GM21717 (cell line): Measurements from ENCODE around the gene SASH3.
"Not testable (repeated sequence)": the region's sequence is repeated elsewhere in the genome, so short reads cannot be mapped to it uniquely, and the experiment has no call there.

Experiments used
- ATAC-seq: cut with Tn5 transposase; IDR thresholded peaks from one replicate; pipeline ENCODE4 v1.9.1; 2021; ENCODE audit warnings: mild to moderate bottlenecking, moderate library complexity; ENCODE audit not compliant: unreplicated experiment

SASH3 gene

GRCh38 chrX:129779747-129780146 lies at the start of gene SASH3:
Gene SASH3 (plus strand): TSS chrX:129779949. CDS start chrX:129780098, 149 bp downstream.
- peak; percentile 28 for ATAC-seq

DNA sequence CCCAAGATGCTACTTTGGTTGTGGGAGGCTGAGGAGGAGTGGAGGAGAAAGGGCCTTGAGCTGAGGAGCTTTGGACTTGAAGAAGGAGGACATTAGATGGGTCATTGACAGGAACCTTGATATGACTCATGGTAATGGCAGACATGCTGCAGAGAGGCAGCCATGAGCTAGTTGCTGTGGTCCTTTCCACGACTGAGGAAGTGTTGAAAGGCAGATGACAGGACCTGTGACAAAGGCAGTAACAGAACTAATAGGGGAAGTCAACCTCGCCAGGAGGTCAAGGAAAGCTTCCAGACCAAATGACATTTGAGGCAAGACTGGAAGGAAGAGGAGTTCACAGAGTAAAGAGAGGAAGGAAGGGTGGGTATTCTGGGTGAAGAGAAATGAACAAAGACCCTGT lies 48.5 kb upstream of the SASH3 start:
- no peak for ATAC-seq

DNA sequence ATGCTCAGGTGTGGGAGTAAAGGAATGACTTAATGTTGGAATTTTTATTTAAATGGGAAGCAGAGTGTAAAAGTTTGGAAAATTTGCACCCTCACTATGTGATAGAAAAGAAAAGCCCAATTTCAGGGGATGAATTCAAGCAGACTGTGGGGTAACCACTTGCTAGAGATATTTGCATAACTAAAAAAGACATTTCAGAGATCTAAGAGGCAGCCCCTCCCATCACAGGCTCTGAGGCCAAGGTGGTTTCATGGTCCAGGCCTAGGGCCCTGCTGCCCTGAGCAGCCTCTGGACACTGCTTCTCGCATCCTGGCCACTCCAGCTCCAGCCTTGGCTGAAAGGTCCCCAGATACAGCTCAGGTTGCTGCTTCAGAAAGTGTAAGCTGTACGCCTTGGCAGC lies 46.9 kb upstream of the SASH3 start:
- no peak for ATAC-seq

DNA sequence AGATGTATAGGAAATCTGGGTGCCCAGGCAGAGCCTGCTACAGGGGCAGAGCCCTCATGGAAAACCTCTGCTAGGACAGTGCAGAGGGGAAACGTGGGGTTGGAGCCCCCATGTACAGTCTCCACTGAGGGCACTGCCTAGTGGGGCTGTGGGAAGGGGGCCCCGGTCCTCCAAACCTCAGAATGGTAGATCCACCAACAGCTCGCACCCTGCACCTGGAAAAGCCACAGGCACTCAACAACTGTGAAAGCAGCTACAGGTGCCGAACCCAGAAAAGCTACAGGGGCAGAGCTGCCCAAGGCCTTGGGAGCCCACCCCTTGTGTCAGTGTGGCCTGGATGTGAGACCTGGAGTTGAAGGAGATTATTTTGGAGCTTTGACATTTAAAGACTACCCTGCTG lies 46.4 kb upstream of the SASH3 start:
- ATAC-seq, result no peak

- ATAC-seq, result no peak
Observed at GRCh38 chrX:129736491-129736890, 43.3 kb upstream of the SASH3 start.

DNA sequence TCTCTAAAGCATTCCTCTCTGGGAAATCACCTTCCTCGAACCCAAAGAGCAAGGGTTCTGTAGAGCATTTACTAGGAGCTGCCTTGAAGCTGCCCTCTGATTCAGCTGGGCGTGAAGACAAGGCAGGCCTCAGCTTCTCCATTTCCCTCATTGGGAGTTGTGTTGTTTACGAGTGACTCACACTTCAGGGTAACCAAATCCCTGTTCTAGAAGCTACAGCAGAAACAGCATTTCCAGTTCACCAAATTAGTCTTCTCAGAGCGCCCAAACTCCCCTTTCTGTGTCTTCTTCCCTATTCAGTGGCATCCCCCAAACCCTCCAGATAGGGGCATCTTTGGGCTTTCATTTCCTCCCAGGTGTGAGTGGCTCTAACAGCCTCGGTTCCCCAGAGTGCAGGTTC lies 41.8 kb upstream of the SASH3 start:
- ATAC-seq, result peak; percentile 49

DNA sequence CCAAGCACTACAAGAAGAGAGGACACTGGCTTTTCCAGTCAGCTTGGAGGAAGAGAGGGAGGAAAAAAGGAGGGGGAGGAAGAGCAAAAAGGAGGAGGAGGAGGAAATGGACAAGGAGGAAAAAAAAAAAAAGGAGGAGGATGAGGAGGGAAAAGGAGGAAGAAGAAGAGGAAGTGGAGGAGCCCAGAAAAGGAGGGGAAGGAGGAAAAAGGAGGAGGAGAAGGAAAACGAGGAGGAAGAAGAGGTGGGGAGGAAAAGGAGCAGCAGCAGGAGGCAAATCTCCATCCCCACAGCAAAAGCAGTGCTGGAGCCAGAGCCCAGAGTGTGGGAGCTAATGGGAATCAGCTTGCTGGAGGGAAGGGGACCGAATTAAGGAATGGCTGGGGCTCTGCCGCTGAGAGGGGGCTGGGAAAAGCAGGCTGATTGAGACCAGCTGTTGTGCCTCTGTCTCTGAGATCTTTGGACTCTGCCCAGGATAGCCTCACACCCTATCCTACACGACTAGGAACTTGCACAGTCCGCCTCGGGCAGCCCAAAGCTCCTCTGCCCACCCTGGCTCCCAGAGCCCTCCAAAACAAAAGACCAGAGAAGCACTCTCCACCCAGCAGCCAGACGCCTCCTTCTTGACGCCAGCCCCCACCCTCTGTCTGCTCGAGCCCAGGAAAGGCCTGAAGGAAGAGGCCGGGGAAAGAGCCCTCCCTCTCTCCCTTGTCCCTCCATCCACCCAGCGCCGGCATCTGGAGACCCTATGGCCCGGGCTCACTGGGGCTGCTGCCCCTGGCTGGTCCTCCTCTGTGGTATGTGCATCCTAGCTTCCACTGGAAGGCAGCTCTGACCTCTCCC lies 41.1 kb upstream of the SASH3 start, which contains the start of gene XPNPEP2:
Gene XPNPEP2 (plus strand): TSS at position 514 of the 843 bp plus-strand sequence. CDS start 235 bp downstream, at position 749.
- no peak for ATAC-seq

DNA sequence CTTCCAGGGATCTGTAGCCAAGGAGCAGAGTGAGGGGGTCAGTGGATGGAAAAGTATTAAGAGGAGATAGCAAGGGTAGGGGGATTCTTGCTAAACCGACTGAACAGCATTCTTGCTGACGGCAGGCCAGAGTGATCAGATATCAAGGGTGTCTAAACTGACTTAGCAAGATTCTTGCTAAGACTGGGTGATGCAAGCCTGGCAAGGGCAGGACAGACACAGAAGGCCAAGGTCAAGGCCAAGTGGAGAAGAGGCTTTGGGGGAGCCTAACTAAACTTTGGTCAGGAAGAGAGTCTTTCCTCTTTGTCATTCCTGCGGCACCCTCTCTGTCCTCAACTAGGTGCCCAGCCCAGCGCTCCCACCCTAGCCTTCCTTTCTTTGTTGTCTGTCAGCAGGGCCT lies 40.2 kb upstream of the SASH3 start:
- ATAC-seq, result no peak

DNA sequence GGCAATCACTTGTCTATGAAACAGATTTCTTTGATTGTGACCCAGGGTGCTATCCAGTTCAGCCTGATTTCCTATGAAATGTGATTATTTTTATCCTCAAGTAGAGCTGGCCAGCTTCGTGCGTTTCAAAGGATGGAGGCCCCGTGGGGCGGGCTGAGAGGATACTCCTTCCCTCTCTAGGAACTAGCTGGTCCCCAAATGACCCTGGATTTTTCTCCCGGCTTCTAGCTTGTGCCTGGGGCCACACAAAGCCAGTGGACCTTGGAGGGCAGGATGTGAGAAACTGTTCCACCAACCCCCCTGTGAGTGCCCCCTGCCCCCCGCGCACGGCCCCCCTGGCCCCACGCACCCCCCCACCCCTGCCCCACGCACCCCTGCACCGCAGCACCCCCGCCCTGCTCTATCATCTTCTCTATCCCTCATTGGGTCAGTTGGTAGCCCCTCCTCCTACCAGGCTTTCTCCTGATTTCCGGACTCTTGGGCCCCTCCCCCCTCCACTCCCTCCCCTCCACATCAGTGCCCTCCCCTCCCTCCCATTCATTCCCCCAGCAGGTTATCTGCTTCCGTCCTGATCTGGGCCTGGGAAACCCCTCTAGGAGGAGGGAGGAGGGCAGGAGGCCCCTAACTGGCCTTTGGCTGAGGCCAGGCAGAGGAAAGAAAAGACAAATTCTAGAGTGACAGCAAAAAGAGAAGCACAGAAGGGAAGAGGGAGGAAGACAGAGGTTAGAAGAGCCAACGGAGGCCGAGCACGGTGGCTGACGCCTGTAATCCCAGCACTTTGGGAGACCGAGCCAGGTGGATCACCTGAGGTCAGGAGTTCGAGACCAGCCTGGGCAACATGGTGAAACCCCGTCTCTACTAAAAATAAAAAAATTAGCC lies 37.6 kb upstream of the SASH3 start:
- ATAC-seq, result no peak

GRCh38 chrX:129742759-129743152 lies 37.0 kb upstream of the SASH3 start:
- not testable (repeated sequence) for ATAC-seq

GRCh38 chrX:129743821-129744220 lies 35.9 kb upstream of the SASH3 start:
- ATAC-seq, result no peak

GRCh38 chrX:129744861-129745321 lies 34.9 kb upstream of the SASH3 start:
- ATAC-seq, result no peak

GRCh38 chrX:129746557-129747470 lies 32.9 kb upstream of the SASH3 start:
- no peak for ATAC-seq

- no peak for ATAC-seq
Observed at GRCh38 chrX:129747533-129747932, 32.2 kb upstream of the SASH3 start.

GRCh38 chrX:129748305-129748704 lies 31.4 kb upstream of the SASH3 start:
- no peak for ATAC-seq

DNA sequence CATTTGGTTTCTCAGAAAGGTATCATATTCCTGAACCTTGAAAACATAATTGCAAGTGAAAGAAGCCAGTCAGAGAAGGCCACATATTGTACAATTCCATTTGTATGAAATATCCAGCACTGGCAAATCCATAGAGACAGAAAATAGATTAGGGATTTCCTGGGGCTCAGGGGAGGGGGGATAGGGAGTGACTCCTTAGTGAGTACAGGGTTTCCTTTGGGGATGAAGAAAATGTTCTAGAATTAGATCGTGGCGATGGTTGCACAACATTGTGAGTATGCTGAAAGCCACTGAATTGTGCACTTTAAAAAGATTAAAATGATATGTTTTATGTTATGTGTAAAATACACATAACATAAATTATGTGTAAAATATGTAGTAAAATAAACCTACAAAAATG lies 30.7 kb upstream of the SASH3 start:
- ATAC-seq, result no peak

GRCh38 chrX:129750971-129751370 lies 28.8 kb upstream of the SASH3 start:
- ATAC-seq, result no peak

- no peak for ATAC-seq
Observed at GRCh38 chrX:129754056-129755024, 25.4 kb upstream of the SASH3 start.
